ENCODE measurements around the gene PYY. TPM values are rescaled to one million over a fixed set of nuclear protein-coding genes. Genes with fewer than 3 reads are reported as not detected.
"Not testable (repeated sequence)": the region's sequence is repeated elsewhere in the genome, so short reads cannot be mapped to it uniquely, and the experiment has no call there.

PYY gene
- total and polyA plus RNA-seq, 12 donors = 0.06 TPM; not detected in 11

DNA sequence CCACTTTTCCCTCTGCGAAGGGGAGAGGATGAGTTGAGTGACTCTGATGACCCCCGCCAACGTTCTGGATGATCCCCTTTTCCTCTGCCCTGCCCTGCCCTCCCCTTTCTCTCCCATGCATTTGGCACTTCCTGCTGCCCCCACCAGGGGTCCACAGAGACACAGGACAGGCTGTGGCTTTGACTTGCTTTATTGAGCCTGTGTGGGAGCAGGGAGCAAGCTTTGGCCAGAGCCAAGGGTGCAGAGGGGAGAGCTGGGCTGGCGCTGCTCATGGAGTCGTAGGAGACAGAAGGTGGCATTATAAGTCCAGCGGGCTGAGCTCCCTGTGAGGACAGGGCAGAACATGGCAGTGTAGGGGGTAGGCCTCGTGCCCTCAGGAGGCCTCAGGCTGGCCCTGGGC lies 13.1 kb downstream of the PYY start:
- H3K27me3 ChIP-seq = peaks cover 0 to 28% (median 23%) of the 10 kb centered on the region in 7 donors
- H3K4me1 ChIP-seq = peaks cover 0 to 15% (median 6%) of the 10 kb centered on the region in 9 donors
- H3K27ac ChIP-seq = no peak overlapping the region
- intact Hi-C loops (cut with DNase I) = loop anchor here in 7 of 10 donors (5.0 to 10.0 kb wide), 9 partner anchors 52 to 227 kb away; no protein-coding TSS in a partner anchor
- H3K9me3 ChIP-seq = no peaks in the 10 kb centered on the region
- WGBS, 2 donors = 60 to 61% methylated on average over 7 of the region's 7 CpGs
- H3K36me3 ChIP-seq = no peaks in the 10 kb centered on the region
- TF ChIP-seq, protein P1, sequence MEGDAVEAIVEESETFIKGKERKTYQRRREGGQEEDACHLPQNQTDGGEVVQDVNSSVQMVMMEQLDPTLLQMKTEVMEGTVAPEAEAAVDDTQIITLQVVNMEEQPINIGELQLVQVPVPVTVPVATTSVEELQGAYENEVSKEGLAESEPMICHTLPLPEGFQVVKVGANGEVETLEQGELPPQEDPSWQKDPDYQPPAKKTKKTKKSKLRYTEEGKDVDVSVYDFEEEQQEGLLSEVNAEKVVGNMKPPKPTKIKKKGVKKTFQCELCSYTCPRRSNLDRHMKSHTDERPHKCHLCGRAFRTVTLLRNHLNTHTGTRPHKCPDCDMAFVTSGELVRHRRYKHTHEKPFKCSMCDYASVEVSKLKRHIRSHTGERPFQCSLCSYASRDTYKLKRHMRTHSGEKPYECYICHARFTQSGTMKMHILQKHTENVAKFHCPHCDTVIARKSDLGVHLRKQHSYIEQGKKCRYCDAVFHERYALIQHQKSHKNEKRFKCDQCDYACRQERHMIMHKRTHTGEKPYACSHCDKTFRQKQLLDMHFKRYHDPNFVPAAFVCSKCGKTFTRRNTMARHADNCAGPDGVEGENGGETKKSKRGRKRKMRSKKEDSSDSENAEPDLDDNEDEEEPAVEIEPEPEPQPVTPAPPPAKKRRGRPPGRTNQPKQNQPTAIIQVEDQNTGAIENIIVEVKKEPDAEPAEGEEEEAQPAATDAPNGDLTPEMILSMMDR (IDR thresholded peaks at IDR 0.05) = peak in 7 of 9 donors; percentile 32 to 52 (median 43)
- DNase-seq = no peak
- no peak overlapping the region for H3K4me3 ChIP-seq
- ATAC-seq = peak in 6 of 8 donors; percentile 9 to 62 (median 34)

DNA sequence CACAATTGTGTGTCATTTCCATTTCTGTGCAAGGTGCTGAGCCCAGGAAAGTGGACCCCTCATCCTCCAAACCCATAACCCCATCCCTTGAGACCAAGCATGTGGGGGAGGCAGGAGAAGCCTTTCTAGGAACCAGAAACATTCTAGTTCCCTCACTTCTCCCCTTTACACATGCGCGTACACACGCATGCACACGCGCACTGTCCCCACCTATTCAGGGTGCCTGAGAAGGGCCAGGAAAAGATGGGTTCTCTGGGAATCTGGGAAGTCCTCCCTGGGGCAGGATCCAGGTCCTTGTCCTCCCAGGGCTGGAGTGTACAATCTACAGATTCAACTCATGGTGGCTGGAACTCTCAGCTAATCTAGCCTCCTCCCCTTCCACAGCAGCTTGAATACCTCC lies 13.9 kb downstream of the PYY start:
- TF ChIP-seq, protein P1 (IDR thresholded peaks at IDR 0.05) = no peak
- Histone ChIP-seq H3K9me3 (no peaks in the 10 kb centered on the region), H3K4me1 (peaks cover 0 to 15% (median 6%) of the 10 kb centered on the region in 9 donors), H3K36me3 (no peaks in the 10 kb centered on the region), H3K27ac (no peak overlapping the region), H3K4me3 (no peak overlapping the region), H3K27me3 (peaks cover 0 to 28% (median 23%) of the 10 kb centered on the region in 7 donors)
- DNase-seq = no peak
- ATAC-seq = no peak
- 95% methylated on average over 5 of the region's 5 CpGs for WGBS, 2 donors
- intact Hi-C loops (cut with DNase I) = loop anchor here in 7 of 10 donors (5.0 to 10.0 kb wide), 9 partner anchors 52 to 227 kb away; no protein-coding TSS in a partner anchor

DNA sequence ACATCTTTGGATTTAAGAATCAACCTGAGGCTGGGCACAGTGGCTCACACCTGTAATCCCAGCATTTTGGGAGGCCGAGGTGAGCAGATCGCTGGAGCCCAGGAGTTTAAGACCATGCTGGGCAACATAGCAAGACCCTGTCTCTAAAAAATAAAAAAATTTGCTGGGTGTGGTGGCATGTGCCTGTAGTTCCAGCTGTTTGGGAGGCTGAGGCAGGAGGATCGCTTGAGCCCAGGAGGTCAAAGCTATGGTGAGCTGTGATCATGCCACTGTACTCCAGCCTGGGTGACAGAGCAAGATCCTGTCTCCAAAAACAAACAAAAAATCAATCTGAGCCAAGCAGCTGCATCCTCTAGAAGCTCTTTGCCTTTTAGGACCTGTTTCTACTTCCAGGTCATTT lies 14.3 kb downstream of the PYY start:
- H3K27me3 ChIP-seq = peaks cover 0 to 28% (median 23%) of the 10 kb centered on the region in 7 donors
- 90 to 93% methylated on average over 3 of the region's 3 CpGs for WGBS, 2 donors

DNA sequence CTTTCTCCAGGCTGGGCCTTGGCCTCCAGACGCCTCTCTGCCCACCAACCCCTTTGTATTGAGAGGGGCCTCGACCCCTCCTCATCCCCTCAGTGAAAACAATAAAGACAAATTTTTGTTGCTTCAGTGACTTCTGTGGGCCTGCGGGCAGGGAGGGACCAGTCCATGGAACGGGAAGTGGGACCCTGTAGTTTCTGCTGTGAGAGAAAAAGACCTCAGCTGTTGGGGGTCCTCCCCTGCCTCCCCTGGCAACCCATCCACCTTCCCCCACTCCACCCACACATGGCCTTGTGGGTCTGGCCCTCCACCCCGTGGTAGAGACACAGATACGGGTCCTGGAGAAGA lies 14.9 kb downstream of the PYY start:
- ATAC-seq (peak in 1 of 8 donors; percentile 10), DNase-seq (no peak)
- 71 to 82% methylated on average over 6 of the region's 6 CpGs for WGBS, 2 donors
- intact Hi-C loops (cut with DNase I) = no loop called here
- Histone ChIP-seq H3K27ac (no peak overlapping the region), H3K4me1 (peaks cover 0 to 10% (median 6%) of the 10 kb centered on the region in 9 donors), H3K9me3 (no peaks in the 10 kb centered on the region), H3K4me3 (no peak overlapping the region), H3K27me3 (peaks cover 0 to 28% (median 23%) of the 10 kb centered on the region in 7 donors), H3K36me3 (no peaks in the 10 kb centered on the region)
- TF ChIP-seq, protein P1 (IDR thresholded peaks at IDR 0.05) = no peak

More for the DNA sequence above, 14.3 kb downstream of the PYY start:
- H3K9me3 ChIP-seq; intact Hi-C loops (cut with DNase I); H3K36me3 ChIP-seq; H3K27ac ChIP-seq; ATAC-seq; H3K4me3 ChIP-seq; DNase-seq: not testable (repeated sequence)
- peaks cover 0 to 15% (median 6%) of the 10 kb centered on the region in 9 donors for H3K4me1 ChIP-seq

DNA sequence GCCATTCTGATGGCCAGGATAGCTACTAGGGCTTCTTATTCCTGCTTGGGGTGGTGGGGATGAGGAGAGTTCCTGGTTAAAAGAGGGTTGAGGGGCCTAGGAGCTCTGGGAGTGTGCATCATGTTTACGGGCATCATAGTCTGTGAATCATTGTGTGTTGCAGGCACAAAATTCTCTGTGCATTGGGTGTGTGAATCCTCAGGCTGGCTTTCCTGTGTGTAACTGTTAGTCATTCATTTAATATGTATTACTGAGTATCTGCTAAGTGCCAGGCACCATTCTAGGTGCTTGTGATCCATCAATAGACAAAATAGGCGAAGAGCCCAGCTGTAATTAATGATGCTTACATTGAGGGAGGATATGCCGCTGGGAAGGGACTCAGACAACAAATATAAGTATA lies 17.3 kb downstream of the PYY start:
- intact Hi-C loops (cut with DNase I) = no loop called here
- DNase-seq (no peak), ATAC-seq (no peak)
- Histone ChIP-seq H3K4me1 (peaks cover 0 to 9% (median 6%) of the 10 kb centered on the region in 9 donors), H3K4me3 (no peak overlapping the region), H3K27me3 (peaks cover 0 to 28% (median 23%) of the 10 kb centered on the region in 7 donors), H3K36me3 (no peaks in the 10 kb centered on the region), H3K27ac (no peak overlapping the region), H3K9me3 (no peaks in the 10 kb centered on the region)
- WGBS, 2 donors = 79 to 92% methylated on average over 3 of the region's 3 CpGs
- TF ChIP-seq, protein P1 (IDR thresholded peaks at IDR 0.05) = no peak

All from heart right ventricle (tissue), 16 donors.